Endothelial cell of umbilical vein (primary cell): ENCODE data around the gene CDKL5. TPM values are rescaled to one million over a fixed set of nuclear protein-coding genes. Genes with fewer than 3 reads are reported as not detected.

ENCODE experiments used
- BruUV-seq: library from RNA; stranded (reverse); fragments of 400-500 nt; replicated peaks from 2 replicates; lab custom pipeline; 2021; lab: Mats Ljungman, UMichigan
- CTCF ChIA-PET: fragments of 300-600, 350-600 bp; sonication (Branson Sonifier 250); formaldehyde crosslinking; loops from one replicate; lab custom pipeline; 2021; ENCODE audit warnings: antibody characterized with exemption, inconsistent platforms; lab: Charles Lee
- POLR2A ChIA-PET: fragments of 300-600, 350-600 bp; sonication (Branson Sonifier 250); formaldehyde crosslinking; loops from one replicate; lab custom pipeline; 2021; ENCODE audit warnings: antibody characterized with exemption, inconsistent platforms; lab: Charles Lee
- DNase-seq: peaks from one replicate; pipeline ENCODE4 v3.0.0-alpha.2; 2011; ENCODE audit warnings: low read depth, low spot score
- FAIRE-seq: peaks from 2 replicates; lab custom pipeline; 2011; peaks lifted over from hg19 to GRCh38; lab: Jason Lieb, UNC
- H2AFZ ChIP-seq: 2 replicates; pipeline ENCODE4 v1.6.0; 2012; ENCODE audit warnings: low read depth, low read length, control low read depth, inconsistent platforms
- H3K27ac ChIP-seq: 2 replicates; pipeline ENCODE4 v1.5.1; 2011; ENCODE audit warnings: low read depth, mild to moderate bottlenecking, control low read depth, low read length, moderate library complexity; ENCODE audit not compliant: insufficient read depth
- H3K27me3 ChIP-seq, 2 experiments: 2 replicates each; pipeline versions ENCODE4 v1.6.0 to v1.6.1; 2011; ENCODE audit warnings: low read length in 2 of 2, mixed read lengths in 1 of 2; ENCODE audit not compliant: control insufficient read depth in 2 of 2, insufficient read depth in 2 of 2
- H3K36me3 ChIP-seq, 2 experiments: 2 replicates in 1 of 2; 3 replicates in 1 of 2; pipeline ENCODE4 v1.5.1; 2011; ENCODE audit warnings: low read length in 2 of 2, mild to moderate bottlenecking in 1 of 2, moderate library complexity in 1 of 2; ENCODE audit not compliant: control insufficient read depth in 2 of 2, insufficient read depth in 2 of 2; ENCODE audit errors: extremely low read depth in 1 of 2
- H3K4me1 ChIP-seq: 3 replicates; pipeline ENCODE4 v1.5.1; 2011; ENCODE audit warnings: mild to moderate bottlenecking, low read length; ENCODE audit not compliant: control insufficient read depth, insufficient read depth; ENCODE audit errors: extremely low read depth
- H3K4me2 ChIP-seq: 2 replicates; pipeline ENCODE4 v1.6.1; 2011; ENCODE audit warnings: low read length, control low read depth, mixed read lengths; ENCODE audit not compliant: insufficient read depth
- H3K4me3 ChIP-seq, 3 experiments: fragments of 200-600 bp in 1 of 3; sonication (generic), shearing (Covaris generic) in 1 of 3; replicated peaks in 1 of 3; 2 replicates each; pipeline ENCODE4 v1.5.1; 2011 to 2016; ENCODE audit warnings: control low read depth in 3 of 3, low read length in 3 of 3, mild to moderate bottlenecking in 2 of 3, inconsistent platforms in 1 of 3, low read depth in 1 of 3, moderate library complexity in 1 of 3; ENCODE audit not compliant: insufficient read depth in 1 of 3
- H3K79me2 ChIP-seq: 2 replicates; pipeline ENCODE4 v1.6.0; 2012; ENCODE audit warnings: low read length, inconsistent platforms; ENCODE audit not compliant: control insufficient read depth, insufficient read depth
- H3K9ac ChIP-seq: replicated peaks from 2 replicates; pipeline ENCODE3; 2011; ENCODE audit warnings: low read length, control low read depth; ENCODE audit not compliant: insufficient read depth; ENCODE audit errors: extremely low read depth
- H3K9me1 ChIP-seq: replicated peaks from 3 replicates; pipeline ENCODE4 v1.6.0; 2011; ENCODE audit warnings: mild to moderate bottlenecking, low read length; ENCODE audit not compliant: control insufficient read depth, insufficient read depth; ENCODE audit errors: extremely low read depth
- H3K9me3 ChIP-seq: replicated peaks from 2 replicates; pipeline ENCODE4 v1.5.1; 2012; ENCODE audit warnings: low read length, inconsistent platforms; ENCODE audit not compliant: control insufficient read depth, insufficient read depth
- H4K20me1 ChIP-seq: replicated peaks from 2 replicates; pipeline ENCODE3; 2011; ENCODE audit warnings: mild to moderate bottlenecking, low read length; ENCODE audit not compliant: control insufficient read depth, insufficient read depth; ENCODE audit errors: extremely low read depth
- EZH2 ChIP-seq: IDR thresholded peaks from 2 replicates; pipeline ENCODE4 v1.6.1; 2012; ENCODE audit warnings: borderline replicate concordance, low read depth, mild to moderate bottlenecking, moderate library complexity, low read length, inconsistent platforms; ENCODE audit not compliant: severe bottlenecking
- FOS ChIP-seq: IDR thresholded peaks from 2 replicates; pipeline ENCODE4 v1.6.1; 2011; ENCODE audit warnings: mild to moderate bottlenecking, low read length, moderate library complexity, borderline replicate concordance; ENCODE audit not compliant: insufficient read depth
- GATA2 ChIP-seq: IDR thresholded peaks from 2 replicates; pipeline ENCODE4 v1.7.0; 2011; ENCODE audit warnings: low read depth, mild to moderate bottlenecking, moderate library complexity, mixed read lengths, low read length; ENCODE audit not compliant: insufficient read length, insufficient read depth
- JUN ChIP-seq: IDR thresholded peaks from 2 replicates; pipeline ENCODE4 v1.6.1; 2011; ENCODE audit warnings: borderline replicate concordance, low read depth; ENCODE audit not compliant: insufficient read length, insufficient read depth
- MYC ChIP-seq: IDR thresholded peaks from one replicate; pipeline ENCODE4 v1.6.1; 2011; ENCODE audit warnings: mild to moderate bottlenecking, low read depth, low read length
- POLR2A ChIP-seq: IDR thresholded peaks from 2 replicates; pipeline ENCODE4 v1.6.1; 2012; ENCODE audit warnings: low read depth, mild to moderate bottlenecking, control low read depth, low read length
- POLR2AphosphoS5 ChIP-seq: IDR thresholded peaks from 2 replicates; pipeline ENCODE4 v1.6.1; 2012; ENCODE audit warnings: low read depth, mild to moderate bottlenecking, control low read depth, low read length, moderate library complexity; ENCODE audit not compliant: insufficient read depth
- dilution Hi-C: fragments of 300-500 bp; cut with MboI; formaldehyde crosslinking; loops from one replicate; pipeline ENCODE4 v1.15.0; 2019; ENCODE audit warnings: low sequenced_read_pairs; ENCODE audit not compliant: extremely low pct_ligation_motif_present
- intact Hi-C: fragments of 100-400 bp; cut with micrococcal nuclease; formaldehyde crosslinking; loops from one replicate; pipeline ENCODE4 v1.10.0; 2022
- polyA plus RNA-seq, 4 experiments: library from polyadenylated mRNA; depleted of rRNA in 3 of 4; stranded (reverse) in 3 of 4; unstranded in 1 of 4; fragments of >200 nt; gene quantifications; 2 replicates each; pipeline versions ENCODE4 v1.2.1 to v1.2.3, GENCODE V29; 2011 to 2012; ENCODE audit warnings: missing spikeins in 1 of 4
- total RNA-seq: library from RNA; stranded (reverse); gene quantifications from 2 replicates; pipeline ENCODE4 v1.2.3, GENCODE V29; 2021
- TF ChIP-seq, protein P1 (sequence below): IDR thresholded peaks from 2 replicates; pipeline ENCODE4 v1.6.1; 2011; ENCODE audit not compliant: insufficient read depth, insufficient read length
- TF ChIP-seq, protein P2 (sequence below), 2 donors: IDR thresholded peaks; 1 replicate in 1 of 2; 2 replicates in 1 of 2; pipeline ENCODE4 v1.5.1; 2011; ENCODE audit warnings: low read length in 2 of 2, mild to moderate bottlenecking in 2 of 2, moderate library complexity in 2 of 2, control low read depth in 1 of 2, inconsistent platforms in 1 of 2, low read depth in 1 of 2; ENCODE audit not compliant: insufficient read depth in 1 of 2; ENCODE audit errors: extremely low read depth in 1 of 2

Gene CDKL5
- total and polyA plus RNA-seq, 2 donors (not counting 3 experiments of a cell fraction or from before 2014, with no cell fraction given) = 1.5 to 4.3 TPM

DNA sequence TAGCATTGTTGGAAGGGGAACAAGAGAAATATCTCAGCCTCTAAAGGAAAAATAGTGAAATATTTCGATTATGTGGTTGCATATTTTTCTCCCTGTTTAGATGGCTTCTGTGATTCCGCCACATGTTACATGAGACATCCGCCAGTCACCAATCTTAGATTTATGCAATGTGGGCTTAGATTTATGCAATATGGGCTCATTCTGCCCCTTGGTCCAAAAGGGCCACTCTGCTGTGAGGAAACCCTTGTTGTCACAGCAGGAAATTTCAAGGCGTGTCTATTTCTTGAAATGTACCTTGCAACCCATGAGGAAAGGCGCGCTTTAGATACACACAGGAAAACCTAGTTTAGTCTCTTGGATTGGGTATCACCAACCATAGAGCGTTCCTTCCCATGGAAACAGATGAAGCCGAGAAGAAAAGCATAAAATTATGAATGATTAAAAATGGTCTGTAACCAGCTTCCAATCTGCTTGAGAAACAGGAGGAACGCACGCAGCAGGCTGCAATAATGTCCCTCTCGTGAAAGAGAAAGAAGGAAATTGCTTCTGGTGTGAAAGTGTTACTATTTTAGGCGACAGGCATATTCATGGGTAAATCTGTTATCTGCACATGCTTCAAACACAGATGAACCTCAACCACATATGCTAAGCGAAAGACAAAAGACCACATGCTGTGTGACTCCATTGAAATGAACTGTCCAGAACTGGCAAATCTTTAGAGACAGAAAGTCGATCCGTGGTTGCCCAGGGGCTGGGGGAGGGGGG is 242.8 kb downstream of the CDKL5 start:
- TF ChIP-seq JUN = no peak
- no peak for TF ChIP-seq POLR2AphosphoS5
- no peak for TF ChIP-seq POLR2A
- TF ChIP-seq, protein P1, sequence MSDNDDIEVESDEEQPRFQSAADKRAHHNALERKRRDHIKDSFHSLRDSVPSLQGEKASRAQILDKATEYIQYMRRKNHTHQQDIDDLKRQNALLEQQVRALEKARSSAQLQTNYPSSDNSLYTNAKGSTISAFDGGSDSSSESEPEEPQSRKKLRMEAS = no peak
- no peak for TF ChIP-seq GATA2
- TF ChIP-seq MYC = no peak
- TF ChIP-seq, protein P2, sequence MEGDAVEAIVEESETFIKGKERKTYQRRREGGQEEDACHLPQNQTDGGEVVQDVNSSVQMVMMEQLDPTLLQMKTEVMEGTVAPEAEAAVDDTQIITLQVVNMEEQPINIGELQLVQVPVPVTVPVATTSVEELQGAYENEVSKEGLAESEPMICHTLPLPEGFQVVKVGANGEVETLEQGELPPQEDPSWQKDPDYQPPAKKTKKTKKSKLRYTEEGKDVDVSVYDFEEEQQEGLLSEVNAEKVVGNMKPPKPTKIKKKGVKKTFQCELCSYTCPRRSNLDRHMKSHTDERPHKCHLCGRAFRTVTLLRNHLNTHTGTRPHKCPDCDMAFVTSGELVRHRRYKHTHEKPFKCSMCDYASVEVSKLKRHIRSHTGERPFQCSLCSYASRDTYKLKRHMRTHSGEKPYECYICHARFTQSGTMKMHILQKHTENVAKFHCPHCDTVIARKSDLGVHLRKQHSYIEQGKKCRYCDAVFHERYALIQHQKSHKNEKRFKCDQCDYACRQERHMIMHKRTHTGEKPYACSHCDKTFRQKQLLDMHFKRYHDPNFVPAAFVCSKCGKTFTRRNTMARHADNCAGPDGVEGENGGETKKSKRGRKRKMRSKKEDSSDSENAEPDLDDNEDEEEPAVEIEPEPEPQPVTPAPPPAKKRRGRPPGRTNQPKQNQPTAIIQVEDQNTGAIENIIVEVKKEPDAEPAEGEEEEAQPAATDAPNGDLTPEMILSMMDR (IDR thresholded peaks at IDR 0.05; ENCODE audit: extremely low read depth in 1 of 2, insufficient read depth in 1 of 2, low read depth in 1 of 2, low read length in 2 of 2) = no peak
- TF ChIP-seq FOS = no peak
- TF ChIP-seq EZH2 = no peak
- H2AFZ ChIP-seq = no peak overlapping the region
- no peak overlapping the region for H3K4me2 ChIP-seq
- no peaks in the 10 kb centered on the region for H4K20me1 ChIP-seq
- intact Hi-C loops = no loop called here
- no peaks in the 10 kb centered on the region for H3K9me1 ChIP-seq
- H3K4me3 ChIP-seq = no peak overlapping the region
- BruUV-seq = no TSS peak
- H3K27me3 ChIP-seq = no peaks in the 10 kb centered on the region
- dilution Hi-C loops = no loop called here
- H3K36me3 ChIP-seq = no peaks in the 10 kb centered on the region
- H3K9ac ChIP-seq = no peak overlapping the region
- CTCF ChIA-PET = no interaction called here
- POLR2A ChIA-PET = no interaction called here
- H3K27ac ChIP-seq = no peak overlapping the region
- FAIRE-seq = no peak
- H3K79me2 ChIP-seq = no peaks in the 10 kb centered on the region
- no peaks in the 10 kb centered on the region for H3K4me1 ChIP-seq
- DNase-seq = no peak
- no peaks in the 10 kb centered on the region for H3K9me3 ChIP-seq
